Measurements from ENCODE around the gene ZNF764.
"Not testable (repeated sequence)": the region's sequence is repeated elsewhere in the genome, so short reads cannot be mapped to it uniquely, and the experiment has no call there.

- not testable (repeated sequence) for TF ChIP-seq CTCF, POLR2A (IDR thresholded peaks at IDR 0.05)
Measured at GRCh38 chr16:30522702-30523463, 35.3 kb downstream of the ZNF764 start.

All from uterus (tissue), 2 donors.